GM19372 (cell line): Measurements from ENCODE around the gene FRMD7.

Experiments
- ATAC-seq: cut with Tn5 transposase; IDR thresholded peaks from one replicate; pipeline ENCODE4 v1.9.1; 2021; ENCODE audit warnings: mild to moderate bottlenecking, low read depth, moderate library complexity; ENCODE audit not compliant: unreplicated experiment

Gene FRMD7

GRCh38 chrX:132037479-132037993, 90.3 kb downstream of the FRMD7 start:
- ATAC-seq = no peak

DNA sequence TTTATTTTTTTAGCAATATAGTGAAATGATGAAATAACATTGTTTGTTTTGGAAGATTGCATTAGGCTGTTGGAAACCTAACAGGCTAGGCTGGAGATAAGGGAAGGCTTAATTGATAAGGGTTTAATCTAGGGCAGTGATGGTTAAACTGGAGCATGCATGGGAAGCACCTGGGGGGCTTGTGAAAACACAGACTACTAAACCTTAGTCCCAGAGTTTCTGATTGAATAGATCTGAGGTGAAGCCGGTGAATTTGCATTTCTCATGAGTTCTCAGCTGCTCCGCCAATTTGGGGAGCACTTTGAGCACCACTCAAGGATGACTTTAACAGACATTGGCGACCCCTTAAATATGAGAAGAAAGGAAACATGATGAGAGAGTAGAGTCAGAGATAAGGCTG, 93.2 kb downstream of the FRMD7 start:
- ATAC-seq = peak; percentile 38

DNA sequence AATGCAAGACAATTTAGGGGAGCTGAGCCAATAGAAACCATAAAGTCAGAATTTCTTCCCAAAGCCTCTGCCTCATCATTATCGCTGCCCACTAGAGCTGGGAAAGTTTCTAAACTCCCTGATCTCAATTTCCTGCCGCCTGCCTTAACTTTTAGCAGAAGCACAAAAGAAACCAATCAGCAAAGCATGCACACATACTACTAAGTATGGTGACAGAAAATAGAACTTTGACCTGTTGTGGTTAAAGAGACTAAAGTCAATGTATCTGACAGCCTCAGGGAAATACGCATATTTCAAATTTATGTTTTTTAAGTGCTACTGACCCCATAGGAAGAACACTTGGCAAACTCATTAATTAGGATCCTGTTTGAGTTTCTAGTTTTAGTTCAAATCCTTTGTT, 94.7 kb downstream of the FRMD7 start:
- peak; percentile 59 for ATAC-seq

- no peak for ATAC-seq
Observed at GRCh38 chrX:132031867-132032266, 96.0 kb downstream of the FRMD7 start.

GRCh38 chrX:132030264-132030663, 97.6 kb downstream of the FRMD7 start:
- no peak for ATAC-seq
